ENCODE results near the gene TMEM174. TPM values are rescaled to one million over a fixed set of nuclear protein-coding genes. Genes with fewer than 3 reads are reported as not detected.

TMEM174 gene
- total RNA-seq, 1 donor from 2014 or later = not detected

- H3K27me3 Mint-ChIP-seq (ENCODE audit: unreplicated experiment) = no peaks in the 10 kb centered on the region
- TF ChIP-seq, protein P1, sequence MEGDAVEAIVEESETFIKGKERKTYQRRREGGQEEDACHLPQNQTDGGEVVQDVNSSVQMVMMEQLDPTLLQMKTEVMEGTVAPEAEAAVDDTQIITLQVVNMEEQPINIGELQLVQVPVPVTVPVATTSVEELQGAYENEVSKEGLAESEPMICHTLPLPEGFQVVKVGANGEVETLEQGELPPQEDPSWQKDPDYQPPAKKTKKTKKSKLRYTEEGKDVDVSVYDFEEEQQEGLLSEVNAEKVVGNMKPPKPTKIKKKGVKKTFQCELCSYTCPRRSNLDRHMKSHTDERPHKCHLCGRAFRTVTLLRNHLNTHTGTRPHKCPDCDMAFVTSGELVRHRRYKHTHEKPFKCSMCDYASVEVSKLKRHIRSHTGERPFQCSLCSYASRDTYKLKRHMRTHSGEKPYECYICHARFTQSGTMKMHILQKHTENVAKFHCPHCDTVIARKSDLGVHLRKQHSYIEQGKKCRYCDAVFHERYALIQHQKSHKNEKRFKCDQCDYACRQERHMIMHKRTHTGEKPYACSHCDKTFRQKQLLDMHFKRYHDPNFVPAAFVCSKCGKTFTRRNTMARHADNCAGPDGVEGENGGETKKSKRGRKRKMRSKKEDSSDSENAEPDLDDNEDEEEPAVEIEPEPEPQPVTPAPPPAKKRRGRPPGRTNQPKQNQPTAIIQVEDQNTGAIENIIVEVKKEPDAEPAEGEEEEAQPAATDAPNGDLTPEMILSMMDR (IDR thresholded peaks at IDR 0.05; ENCODE audit: partially characterized antibody, unreplicated experiment) = no peak
Observed at GRCh38 chr5:73143716-73144115, 29.3 kb upstream of the TMEM174 start.

GRCh38 chr5:73149540-73149939 is 23.5 kb upstream of the TMEM174 start:
- H3K4me1 Mint-ChIP-seq (ENCODE audit: low read depth, unreplicated experiment) = no peaks in the 10 kb centered on the region
- H3K9me3 Mint-ChIP-seq (ENCODE audit: unreplicated experiment) = no peaks in the 10 kb centered on the region
- H3K27ac Mint-ChIP-seq (ENCODE audit: unreplicated experiment) = no peak overlapping the region
- DNase-seq = no peak
- H3K27me3 Mint-ChIP-seq (ENCODE audit: unreplicated experiment) = peaks cover 2% of the 10 kb centered on the region
- TF ChIP-seq, protein P1 (IDR thresholded peaks at IDR 0.05; ENCODE audit: partially characterized antibody, unreplicated experiment) = no peak
- H3K4me3 Mint-ChIP-seq (ENCODE audit: unreplicated experiment) = no peak overlapping the region
- no peaks in the 10 kb centered on the region for H3K36me3 Mint-ChIP-seq (ENCODE audit: unreplicated experiment)

More at GRCh38 chr5:73143716-73144115, 29.3 kb upstream of the TMEM174 start:
- Mint-ChIP-seq H3K9me3 (ENCODE audit: unreplicated experiment) (peaks cover 2% of the 10 kb centered on the region), H3K36me3 (ENCODE audit: unreplicated experiment) (no peaks in the 10 kb centered on the region), H3K4me3 (ENCODE audit: unreplicated experiment) (no peak overlapping the region), H3K27ac (ENCODE audit: unreplicated experiment) (no peak overlapping the region), H3K4me1 (ENCODE audit: low read depth, unreplicated experiment) (no peaks in the 10 kb centered on the region)
- DNase-seq = no peak

- TF ChIP-seq, protein P1 (IDR thresholded peaks at IDR 0.05; ENCODE audit: partially characterized antibody, unreplicated experiment) = no peak
- Mint-ChIP-seq H3K4me1 (ENCODE audit: low read depth, unreplicated experiment) (no peaks in the 10 kb centered on the region), H3K9me3 (ENCODE audit: unreplicated experiment) (no peaks in the 10 kb centered on the region), H3K36me3 (ENCODE audit: unreplicated experiment) (no peaks in the 10 kb centered on the region), H3K27ac (ENCODE audit: unreplicated experiment) (no peak overlapping the region), H3K4me3 (ENCODE audit: unreplicated experiment) (no peak overlapping the region), H3K27me3 (ENCODE audit: unreplicated experiment) (peaks cover 2% of the 10 kb centered on the region)
- DNase-seq = no peak
Observed at GRCh38 chr5:73150876-73151275, 22.1 kb upstream of the TMEM174 start.

DNA sequence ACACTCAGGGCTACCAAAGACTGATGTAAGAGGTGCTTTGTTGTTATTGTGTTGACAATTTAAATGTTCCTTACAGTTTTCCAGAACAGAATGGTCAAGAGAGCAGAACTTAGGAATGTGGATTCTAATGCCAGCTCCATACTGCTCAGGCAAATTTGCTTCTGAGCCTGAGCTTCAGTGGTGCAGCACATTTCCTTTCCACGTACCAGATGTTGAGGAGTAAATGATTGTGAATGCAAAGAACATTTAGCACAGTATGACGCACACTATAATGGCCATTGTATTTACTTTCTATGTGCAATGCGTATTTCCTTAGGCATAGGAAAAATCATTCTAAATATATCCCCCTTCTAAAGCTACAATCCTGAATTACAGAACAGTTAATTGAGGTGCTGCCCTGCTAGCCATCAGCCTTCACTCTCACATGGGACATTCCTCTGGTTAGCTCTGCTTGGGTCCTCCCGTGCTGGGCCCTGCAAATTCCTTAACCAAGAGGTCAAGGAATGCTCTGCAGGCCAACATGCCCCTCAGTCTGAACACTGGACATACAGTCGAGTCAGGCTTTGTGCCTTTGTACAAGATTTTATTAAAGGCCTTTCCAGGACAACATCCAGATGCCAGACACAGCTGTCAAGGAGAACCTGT is 21.1 kb upstream of the TMEM174 start:
- TF ChIP-seq, protein P1 (IDR thresholded peaks at IDR 0.05; ENCODE audit: partially characterized antibody, unreplicated experiment) = no peak
- Mint-ChIP-seq H3K9me3 (ENCODE audit: unreplicated experiment) (no peaks in the 10 kb centered on the region), H3K36me3 (ENCODE audit: unreplicated experiment) (no peaks in the 10 kb centered on the region), H3K27ac (ENCODE audit: unreplicated experiment) (no peak overlapping the region), H3K4me3 (ENCODE audit: unreplicated experiment) (no peak overlapping the region), H3K4me1 (ENCODE audit: low read depth, unreplicated experiment) (no peaks in the 10 kb centered on the region), H3K27me3 (ENCODE audit: unreplicated experiment) (peaks cover 2% of the 10 kb centered on the region)
- no peak for DNase-seq
